GM21423 (cell line): ENCODE data around the gene KCNQ2.

Experiments
- ATAC-seq: cut with Tn5 transposase; IDR thresholded peaks from one replicate; pipeline ENCODE4 v1.9.1; 2021; ENCODE audit warnings: mild to moderate bottlenecking, moderate library complexity; ENCODE audit not compliant: unreplicated experiment

The KCNQ2 gene

GRCh38 chr20:63361519-63362435 lies 110.7 kb downstream of the KCNQ2 start:
- ATAC-seq = no peak

- no peak for ATAC-seq
Measured at GRCh38 chr20:63360850-63361518, 111.5 kb downstream of the KCNQ2 start, which contains the start of gene CHRNA4. Gene CHRNA4 (minus strand): TSS chr20:63361349. CDS start chr20:63361165, 184 bp downstream.

DNA sequence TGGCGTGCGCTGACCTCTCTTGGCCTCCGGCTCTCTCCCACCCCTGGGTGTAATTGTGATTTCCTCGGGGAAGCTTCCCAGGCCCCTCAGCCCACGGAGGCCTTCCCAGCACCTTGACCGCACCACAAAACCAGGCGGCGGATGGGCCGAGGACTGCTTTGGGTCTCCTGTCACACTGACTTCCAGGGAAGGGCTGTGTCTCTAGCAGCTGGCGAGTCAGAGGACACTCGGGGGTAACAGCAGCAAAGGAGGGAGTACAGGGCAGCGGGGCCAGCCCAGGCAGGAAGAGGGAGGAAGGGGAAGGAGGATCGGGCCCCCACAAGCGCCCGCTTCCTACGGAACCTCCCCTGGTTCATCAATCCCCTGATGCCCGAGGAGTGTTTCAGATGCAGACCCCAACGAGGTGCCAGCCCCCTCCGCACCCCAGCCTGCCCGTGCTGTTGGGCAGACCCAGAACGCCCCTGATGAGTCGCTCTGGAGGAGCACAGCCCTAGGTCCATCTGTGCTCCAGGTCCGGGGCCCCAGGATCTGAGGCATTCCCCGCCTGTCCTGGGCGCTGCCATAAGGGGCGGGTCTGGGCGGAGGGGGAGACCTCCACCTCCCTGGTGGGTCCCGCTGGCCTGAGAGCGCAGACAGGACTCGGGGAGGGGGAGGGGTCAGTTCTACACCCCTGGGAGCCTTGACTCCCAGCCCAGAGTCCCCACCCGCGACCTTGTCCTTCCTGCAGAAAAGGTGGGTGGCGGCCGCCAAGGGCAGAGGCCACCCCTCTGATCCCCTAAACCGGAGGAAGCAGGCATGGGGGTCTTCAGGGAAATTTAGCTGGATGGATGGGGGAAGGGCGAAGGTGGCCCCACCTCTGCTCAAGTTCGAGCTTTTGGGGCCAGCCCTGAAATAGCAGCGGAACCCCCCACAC lies 112.3 kb downstream of the KCNQ2 start:
- ATAC-seq = no peak

GRCh38 chr20:63359164-63359934 lies 113.1 kb downstream of the KCNQ2 start:
- no peak for ATAC-seq

DNA sequence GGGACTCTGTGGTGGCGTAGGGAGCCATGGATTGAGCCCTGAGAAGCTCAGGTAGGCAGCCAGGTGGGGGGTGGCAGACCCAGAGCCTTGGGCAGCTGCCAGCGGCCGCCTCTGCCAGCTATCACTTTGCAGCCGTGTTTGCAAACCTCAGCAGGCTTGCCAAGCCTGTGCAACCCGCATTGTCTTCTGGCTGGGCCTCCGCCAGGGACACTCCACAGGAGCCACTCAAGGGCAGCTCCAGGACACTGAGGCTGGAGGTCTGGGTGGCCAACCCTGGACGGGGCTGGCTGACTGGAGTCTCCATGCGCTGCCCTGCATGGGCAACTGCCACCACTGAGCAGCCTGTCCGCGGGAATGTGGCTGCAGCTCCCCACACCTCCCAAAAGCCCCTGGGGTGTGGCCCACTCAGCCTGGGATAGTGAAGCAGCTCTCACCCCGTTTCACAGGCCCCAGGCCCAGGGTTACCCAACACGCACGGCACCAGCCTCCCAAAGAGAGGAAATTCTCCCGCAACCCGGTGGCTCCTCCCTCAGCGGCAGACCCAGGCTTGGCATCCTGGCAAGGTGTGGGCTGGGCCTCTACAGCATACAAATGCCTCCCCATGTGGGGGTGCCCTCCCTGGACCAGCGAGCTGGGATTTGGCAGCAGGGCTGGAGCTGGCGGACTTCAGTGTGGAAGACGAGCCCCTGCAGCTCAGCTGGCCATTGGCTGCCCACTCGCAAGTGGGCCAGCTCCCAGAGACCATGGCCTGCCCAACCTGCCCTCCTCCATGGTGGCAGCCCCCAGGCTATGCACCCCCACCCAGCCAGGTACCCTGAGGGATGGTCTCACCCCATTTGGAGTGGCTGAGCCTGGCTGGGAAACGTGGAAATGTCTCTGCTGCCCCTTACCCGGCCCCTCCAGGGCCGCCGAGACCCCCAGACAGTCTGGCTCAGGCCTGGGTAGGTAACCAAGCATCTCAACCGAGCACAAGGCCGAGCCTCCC lies 114.2 kb downstream of the KCNQ2 start:
- no peak for ATAC-seq

DNA sequence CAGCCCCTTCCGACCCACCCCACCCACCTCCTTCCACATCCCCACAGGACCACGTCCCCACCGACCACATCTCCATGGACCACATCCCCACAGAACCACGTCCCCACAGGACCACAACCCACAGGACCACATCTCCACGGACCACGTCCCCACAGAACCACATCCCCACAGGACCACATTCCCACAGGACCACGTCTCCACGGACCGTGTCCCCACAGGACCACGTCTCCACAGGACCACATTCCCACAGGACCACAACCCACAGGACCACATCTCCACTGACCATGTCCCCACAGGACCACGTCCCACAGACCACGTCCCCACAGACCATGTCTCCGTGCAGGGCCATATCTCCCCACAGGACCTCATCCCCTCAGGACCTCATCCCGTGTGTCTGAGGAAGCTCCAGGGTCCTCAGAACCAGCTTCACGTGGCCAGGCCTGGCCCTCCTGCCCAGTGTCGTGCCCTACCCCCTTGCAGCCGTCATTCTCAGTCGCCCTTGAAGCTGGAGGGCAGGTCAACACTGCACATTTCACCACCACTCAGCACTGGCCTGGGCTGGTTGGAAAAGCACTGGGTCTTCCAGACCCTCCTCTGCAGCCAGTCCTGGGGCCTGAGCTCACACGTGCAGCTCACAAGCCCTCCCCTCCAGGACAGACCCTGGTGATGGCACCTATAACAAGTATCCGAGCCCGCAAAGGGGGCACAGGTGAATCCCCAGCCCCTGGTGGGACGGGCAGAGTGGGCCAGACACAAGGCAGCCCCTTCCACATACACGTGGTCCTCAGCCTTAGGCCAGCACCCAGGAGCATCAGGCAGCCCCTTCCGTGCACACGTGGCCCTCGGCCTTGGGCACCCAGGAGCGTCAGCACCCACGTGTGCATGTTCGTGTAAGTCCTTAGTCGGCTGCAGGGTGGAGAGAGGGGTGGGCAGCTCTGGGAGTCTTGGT lies 115.2 kb downstream of the KCNQ2 start:
- ATAC-seq = no peak

- no peak for ATAC-seq
Measured at GRCh38 chr20:63356511-63356910, 115.9 kb downstream of the KCNQ2 start.

DNA sequence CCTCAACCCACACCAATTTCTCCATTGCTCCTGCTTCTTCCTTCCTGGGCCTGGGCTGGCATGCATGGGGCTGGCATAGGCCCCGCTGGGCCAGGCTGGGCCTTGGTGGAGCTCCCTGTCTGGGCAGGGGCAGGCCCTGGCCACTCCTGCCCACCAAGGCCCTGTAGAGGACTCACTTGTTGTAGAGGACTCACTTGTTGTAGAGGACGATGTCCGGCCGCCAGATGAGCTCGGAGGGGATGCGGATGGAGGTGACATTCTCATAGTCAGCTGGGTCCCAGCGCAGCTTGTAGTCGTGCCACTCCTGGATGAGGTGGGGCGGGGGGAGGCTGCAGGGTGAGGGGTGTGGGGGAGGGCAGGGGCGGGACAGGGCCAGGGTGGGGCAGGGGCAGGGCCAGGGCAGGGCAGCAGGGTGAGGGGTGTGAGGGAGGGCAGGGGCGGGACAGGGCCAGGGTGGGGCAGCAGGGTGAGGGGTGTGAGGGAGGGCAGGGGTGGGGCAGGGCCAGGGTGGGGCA lies 116.6 kb downstream of the KCNQ2 start:
- no peak for ATAC-seq

GRCh38 chr20:63354636-63355350 lies 117.7 kb downstream of the KCNQ2 start:
- ATAC-seq = no peak

DNA sequence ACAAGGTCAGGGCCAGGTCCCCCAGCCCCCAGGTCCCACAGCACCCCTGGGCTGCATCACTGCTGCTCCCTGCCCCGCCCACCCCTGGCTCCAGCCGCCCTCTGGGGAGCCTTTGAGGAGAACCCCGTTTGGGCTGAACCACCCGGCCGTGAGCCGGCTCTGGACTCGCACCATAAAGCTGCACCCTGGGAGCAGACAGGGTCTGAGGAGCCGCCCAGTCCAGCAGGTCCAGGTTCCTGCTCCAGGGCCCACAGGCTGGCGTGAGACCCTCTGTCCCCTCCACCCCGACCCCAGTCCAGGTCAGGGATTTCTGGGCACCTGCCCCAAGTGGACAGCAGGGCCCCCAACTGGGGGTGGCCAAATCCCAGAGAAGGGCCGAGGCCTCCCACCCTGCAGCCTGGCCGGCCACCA lies 119.6 kb downstream of the KCNQ2 start:
- no peak for ATAC-seq

DNA sequence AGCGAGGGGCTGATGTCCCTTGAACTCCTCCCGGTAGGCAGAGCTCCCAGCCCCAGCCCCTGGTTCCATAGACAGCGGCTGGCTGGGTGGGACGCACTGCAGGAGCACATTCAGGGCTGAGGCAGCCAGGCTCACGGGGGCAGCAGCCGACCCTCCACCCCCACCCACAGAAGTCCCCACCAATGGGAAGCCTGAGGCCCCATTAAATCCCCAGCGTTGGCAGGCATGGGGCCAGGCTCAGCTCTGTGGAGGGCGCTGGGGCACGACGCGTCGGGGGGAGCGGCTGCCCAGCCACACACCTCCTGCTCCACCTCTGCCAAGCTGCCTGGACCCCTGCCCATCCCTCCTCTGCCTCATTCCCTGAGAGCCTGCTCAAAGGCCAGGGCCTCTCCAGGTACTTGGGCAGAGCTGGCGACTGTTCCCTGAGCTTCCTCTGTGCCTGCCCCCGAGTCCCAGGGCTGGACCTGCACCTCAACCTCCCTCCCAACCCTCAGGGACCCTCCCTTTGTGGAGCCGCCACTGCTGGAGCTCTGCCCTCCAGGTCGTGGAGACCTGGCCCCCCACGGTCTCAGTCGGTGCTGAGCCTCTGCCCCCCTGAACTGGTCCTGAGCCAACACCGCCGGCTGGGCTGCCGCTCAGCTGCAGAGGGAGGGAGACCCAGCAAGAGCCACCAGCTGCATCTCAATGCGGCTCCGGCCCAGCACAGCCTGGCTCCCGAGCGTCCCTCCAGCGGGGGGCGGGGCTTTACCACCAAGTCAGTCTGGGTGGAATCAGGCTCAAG lies 120.5 kb downstream of the KCNQ2 start:
- ATAC-seq = no peak

DNA sequence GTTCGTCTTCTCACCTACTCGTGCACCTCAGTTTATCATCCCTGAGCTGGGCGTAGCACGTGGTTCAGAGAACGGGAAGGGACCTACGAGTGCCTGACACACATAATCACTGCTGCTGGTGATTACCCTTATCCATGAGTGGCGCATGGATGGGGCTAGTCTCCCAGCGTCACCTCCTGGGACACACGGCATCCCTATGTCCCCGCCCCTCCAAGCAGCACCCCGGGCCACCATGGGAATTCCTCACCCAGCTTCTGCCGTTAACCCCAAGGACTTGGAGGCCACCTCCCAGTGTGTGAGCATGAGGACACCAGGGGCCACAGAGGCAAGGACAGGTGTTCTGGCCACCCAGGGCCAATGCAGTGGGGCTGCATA lies 121.1 kb downstream of the KCNQ2 start:
- no peak for ATAC-seq

DNA sequence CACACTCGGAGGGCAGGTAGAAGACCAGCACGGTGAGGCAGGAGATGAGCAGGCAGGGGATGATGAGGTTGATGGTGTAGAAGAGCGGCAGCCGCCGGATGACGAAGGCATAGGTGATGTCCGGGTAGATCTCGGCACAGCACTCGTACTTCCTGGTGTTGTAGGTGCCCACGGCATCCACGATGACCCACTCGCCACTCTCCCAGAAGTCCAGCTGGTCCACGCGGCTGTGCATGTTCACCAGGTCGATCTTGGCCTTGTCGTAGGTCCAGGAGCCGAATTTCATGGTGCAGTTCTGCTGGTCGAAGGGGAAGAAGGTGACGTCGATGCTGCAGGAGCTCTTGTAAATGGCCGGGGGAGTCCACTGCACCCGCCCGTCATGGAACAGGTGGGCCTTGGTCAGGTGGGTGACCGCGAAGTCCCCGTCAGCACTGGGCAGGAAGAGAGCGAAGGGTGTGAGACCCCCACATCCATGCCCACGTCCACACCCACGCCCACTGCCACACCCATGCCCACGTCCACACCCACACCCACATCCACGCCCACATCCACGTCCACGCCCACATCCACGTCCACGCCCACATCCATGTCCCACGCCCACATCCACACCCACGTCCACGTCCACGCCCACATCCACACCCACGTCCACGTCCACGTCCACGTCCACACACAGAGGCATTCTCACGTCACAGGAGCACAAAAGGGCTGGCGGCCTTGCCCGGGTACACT lies 121.7 kb downstream of the KCNQ2 start:
- ATAC-seq = no peak
